HG02852 (cell line): ENCODE measurements around the gene S1PR3.

Experiments used
- ATAC-seq: cut with Tn5 transposase; IDR thresholded peaks from one replicate; pipeline ENCODE4 v1.9.1; 2021; ENCODE audit warnings: mild to moderate bottlenecking, moderate library complexity; ENCODE audit not compliant: unreplicated experiment

S1PR3 gene

DNA sequence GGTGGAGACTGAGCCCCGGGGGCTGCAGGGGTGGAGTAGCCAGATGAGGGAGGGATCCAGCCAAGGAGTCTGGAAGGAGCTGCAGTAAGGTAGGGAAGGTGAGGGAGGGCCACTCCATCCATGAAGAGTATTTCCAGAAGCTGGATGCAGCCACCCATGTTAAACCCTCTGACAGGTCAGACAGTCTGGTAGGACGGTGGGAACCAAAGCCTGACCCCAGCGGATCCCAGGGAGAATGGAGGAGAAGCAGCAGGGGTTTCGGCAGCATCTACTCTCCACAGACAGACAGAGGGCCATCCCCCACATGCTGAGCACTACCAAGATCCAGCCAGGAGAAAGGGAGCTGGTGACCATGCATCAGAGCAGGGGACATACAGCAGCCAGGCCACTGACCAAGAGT, 22.5 kb upstream of the S1PR3 start:
- ATAC-seq, result no peak

DNA sequence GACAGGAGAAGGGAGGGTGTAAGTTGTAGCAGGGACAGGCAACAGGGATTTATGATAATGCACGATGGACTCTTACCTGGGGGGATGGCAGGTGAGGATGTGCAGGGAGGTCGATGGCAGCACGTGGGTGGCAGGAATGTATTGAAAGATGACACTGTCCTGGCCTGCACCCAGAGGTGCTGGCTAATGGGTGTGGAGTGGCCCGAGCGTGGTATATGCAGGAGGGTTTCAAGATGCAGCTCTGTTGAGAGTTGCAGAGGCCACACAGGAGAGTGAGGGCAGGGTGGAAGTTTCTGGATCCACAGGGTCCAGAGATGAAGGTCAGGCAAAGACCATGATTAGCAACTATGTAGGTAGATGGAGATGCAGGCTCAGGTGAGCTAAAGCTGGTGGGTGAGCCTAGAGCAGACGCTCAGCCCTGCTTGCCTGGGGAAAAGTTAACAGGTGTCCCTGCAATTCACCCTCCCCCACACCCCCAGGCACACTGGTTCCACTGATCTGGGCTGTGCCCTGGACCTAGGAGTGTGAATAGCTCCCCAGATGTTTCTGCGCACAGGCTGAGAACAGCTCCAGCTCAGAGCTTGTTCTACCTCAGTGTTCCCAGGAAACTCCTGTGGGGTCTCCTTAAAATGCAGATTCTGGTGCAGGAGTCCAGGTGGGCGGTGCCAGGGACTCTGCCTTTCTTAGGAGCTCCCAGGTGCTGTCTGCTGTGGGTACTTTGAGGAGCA, 21.5 kb upstream of the S1PR3 start:
- ATAC-seq, result no peak

GRCh38 chr9:88971131-88971960, 19.9 kb upstream of the S1PR3 start:
- ATAC-seq, result no peak

DNA sequence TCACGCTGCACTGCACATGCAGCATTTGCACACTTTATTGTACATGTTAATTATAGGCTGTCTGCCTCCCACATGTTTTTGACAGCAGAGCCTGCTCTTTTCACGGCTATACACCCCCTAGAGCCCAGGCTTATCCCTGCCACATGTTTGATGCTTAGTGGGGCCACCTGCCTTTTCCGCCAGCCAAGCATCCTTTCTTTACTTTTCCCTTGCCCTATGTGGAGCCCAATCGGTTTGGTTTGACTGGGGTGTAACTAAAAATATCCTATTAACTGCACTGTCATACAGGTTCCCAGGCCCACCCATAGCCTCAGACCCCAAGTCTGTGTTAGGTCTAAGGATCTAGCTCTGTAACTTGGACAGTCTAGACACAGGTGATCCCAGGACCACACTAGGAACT, 18.9 kb upstream of the S1PR3 start:
- no peak for ATAC-seq

- ATAC-seq, result no peak
Observed at GRCh38 chr9:88973281-88974045, 17.8 kb upstream of the S1PR3 start.

DNA sequence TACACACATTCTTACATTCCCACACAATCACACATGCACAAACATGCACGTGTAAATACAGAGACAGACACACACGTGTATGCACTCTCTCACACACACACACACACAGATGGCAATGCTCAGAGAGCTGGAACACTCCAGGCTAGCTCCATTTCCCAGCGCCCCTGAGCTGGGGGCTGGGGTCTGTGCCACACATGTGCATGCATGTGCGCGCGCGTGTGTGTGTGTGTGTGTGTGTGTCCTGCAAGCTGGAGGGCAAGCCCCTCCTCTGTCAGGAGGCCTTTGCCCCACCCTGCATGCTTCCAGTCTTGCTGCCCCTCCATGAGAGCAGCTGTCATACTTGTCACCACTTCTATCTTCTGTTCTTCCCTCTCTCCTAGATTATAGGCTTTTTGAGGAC, 16.6 kb upstream of the S1PR3 start:
- no peak for ATAC-seq

DNA sequence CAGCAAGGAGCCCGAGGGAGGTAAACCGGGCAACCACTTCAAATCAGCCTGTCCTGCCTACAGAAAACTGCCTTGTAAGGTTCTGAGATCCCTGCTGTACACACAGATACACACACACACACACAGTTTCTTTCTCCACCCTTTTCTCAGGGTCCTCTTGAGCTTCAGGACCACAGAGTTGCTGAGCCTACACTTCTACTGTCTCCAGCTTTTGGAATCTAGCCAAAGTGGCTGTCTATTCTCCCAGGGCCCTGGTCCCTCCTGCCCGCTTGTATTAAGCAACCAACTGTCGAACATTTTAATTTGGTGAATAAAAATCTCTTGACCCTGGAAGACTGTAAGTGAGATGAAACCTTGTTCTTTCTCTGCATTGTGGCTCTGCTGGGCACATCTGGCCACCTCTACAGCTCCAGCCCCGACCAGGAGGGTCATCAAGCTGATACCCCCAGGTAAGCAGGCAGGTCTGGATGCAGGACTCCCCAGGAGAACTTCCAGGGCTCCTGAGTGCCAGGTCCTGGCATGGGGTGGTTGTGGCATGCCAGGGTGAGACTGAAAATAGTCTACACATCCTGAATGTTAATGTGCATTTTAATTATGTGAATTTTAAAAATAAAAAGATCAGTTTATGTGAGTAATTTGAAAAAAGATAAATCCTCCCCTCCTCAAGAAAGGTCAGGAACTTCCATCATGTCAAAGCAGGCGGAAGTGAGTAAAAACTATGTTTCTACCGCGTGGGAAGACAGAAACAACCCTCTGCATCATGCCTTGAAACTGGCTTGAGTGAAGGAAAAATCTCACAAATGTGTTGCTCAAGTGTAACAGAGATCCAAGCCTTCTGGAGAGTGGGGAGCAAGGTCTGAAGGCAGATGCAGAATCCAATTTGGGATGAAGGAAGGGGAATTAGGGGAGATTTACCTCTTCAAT, 15.0 kb upstream of the S1PR3 start:
- no peak for ATAC-seq

- no peak for ATAC-seq
Observed at GRCh38 chr9:88976890-88977257, 14.4 kb upstream of the S1PR3 start.

DNA sequence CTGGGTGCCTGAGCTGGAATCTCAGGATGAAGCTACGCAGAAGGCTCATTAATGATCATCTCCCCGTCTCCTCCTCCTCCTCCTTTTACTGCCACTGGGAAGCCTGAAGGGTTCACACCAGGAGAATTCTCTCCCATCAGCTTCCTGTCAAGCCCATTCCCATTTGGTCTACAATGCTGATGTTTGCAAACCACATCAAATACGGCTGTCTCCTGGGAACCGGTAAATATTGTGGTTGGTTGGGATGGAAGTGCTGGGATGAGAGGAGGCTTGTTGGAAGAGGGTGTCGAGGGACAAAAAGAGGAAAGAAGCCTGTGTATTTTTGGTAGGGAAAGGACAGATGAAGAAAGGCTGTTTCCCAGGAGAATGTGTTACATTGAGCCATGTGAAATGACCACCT, 13.2 kb upstream of the S1PR3 start:
- ATAC-seq, result no peak

GRCh38 chr9:88979021-88979420, 12.2 kb upstream of the S1PR3 start:
- ATAC-seq, result no peak

DNA sequence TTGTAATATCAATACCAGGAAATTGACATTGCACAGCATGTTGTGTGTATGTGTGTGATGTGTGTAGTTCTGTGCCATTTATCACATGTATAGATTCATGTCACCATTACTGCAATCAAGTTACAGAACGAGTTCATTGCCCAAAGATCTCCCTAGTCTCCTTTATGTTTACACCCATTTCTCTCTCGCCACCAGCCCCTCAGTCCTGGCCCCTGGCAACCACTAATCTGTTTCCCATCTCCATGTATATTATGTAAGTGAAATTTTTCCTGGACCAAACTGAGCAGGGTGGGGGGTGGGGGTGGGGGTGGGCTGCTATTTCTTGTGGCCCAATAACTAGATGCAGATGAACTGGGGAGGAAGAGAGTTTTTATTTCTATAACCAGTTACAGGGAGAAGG, 11.5 kb upstream of the S1PR3 start:
- ATAC-seq, result no peak

- no peak for ATAC-seq
Observed at GRCh38 chr9:88980740-88981203, 10.5 kb upstream of the S1PR3 start.

DNA sequence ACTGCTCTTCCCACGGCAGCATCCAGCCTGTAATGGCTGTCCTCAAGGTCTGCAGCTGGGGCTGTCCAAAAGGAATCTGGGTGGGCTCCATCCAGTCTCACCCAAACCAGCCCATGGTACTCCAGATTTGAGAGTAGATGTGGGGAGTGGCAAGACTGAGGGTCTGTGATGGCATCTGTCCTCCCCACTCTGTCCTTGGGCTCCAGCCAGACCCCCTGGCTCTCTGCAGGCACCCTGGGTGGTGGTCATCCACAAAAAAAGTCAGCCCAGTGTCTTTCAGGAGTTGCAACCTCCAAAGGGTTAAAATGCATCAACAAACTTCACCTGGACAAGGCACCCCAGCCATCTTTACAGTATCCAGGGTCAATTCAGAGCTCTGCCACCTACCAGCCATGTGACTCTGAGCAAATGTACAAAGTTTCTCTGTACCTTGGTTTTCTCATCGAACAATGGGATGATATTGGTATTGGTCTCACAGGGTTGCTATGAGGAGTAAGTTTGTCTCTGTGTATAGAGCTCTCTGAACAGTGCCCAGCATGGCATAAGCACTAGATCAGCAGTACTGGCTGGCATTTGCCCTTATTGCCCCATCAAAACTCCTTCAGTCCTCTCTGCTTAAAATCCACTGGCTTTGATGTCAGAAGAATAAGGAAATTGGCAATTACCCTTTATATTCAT, 7.3 kb upstream of the S1PR3 start:
- no peak for ATAC-seq

DNA sequence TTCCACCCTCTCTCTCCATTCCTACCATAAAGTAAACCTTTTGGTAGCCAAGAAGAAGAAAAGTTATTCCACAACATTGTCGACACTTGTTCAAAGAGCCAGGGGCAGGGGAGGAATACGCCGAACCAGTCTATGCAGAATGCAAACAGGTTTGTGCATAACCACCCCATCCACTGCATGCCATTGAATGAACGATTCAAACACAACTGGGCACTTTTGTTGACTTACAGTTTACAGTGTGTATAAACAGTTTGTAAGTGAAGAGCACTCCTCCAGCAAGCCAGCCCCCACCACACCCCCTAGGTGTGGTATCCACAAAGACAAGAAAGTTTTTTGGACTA, 6.8 kb upstream of the S1PR3 start:
- no peak for ATAC-seq

DNA sequence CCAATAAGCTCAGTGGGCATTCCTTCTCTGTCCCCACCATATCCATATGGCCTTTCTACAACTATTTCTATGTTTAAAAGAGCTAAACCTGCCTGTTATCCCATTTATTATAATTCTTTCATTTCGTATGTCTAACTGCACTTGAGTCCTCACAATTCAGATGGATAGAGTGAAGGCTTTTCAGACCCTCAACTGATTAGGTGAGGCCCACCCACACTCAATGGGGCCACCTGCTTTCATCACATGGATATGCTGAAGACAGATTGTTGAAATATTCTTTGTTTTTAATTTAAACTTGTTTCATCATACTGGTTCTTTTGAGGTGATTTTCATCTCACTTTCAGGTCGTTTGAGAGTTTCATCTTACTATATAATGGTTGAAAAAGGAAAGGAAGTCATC, 5.7 kb upstream of the S1PR3 start:
- no peak for ATAC-seq

DNA sequence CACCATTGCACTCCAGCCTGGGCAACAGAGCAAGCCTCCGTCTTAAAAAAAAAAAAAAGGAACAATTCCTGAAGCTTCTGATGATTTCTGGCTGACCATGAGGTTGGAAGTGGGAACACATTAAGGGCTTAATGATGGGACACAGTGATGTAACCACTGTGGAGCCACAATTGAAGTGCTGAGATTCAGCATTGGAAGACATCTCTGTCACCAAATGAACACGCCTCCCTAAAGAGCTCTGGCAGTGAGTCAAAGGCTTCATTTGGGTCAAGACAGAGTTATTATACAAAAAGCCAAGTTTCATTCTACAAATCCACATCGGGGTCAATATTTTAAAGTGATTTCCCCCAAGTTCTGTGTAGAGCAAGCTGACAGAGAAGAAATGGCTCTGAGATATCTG, 4.5 kb upstream of the S1PR3 start:
- ATAC-seq, result no peak

DNA sequence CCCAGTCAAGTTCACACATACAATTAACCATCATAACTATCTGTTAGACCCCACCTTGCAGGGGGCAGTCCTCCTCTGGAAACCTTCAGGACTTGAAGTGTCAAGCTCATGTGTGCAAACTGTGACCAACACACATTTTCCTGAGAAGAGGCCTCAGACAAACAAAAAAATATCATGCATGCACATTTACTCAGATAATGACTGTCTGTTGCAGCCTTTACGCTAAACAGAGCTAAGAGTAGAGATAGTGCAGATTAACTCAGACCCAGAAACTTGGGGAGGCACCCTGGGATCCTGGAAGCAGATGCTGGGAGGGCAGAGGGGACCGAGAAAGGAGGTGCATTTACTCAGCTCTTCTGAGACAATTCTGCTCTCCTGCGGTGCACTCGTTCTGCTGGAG, 3.6 kb upstream of the S1PR3 start:
- ATAC-seq, result no peak

DNA sequence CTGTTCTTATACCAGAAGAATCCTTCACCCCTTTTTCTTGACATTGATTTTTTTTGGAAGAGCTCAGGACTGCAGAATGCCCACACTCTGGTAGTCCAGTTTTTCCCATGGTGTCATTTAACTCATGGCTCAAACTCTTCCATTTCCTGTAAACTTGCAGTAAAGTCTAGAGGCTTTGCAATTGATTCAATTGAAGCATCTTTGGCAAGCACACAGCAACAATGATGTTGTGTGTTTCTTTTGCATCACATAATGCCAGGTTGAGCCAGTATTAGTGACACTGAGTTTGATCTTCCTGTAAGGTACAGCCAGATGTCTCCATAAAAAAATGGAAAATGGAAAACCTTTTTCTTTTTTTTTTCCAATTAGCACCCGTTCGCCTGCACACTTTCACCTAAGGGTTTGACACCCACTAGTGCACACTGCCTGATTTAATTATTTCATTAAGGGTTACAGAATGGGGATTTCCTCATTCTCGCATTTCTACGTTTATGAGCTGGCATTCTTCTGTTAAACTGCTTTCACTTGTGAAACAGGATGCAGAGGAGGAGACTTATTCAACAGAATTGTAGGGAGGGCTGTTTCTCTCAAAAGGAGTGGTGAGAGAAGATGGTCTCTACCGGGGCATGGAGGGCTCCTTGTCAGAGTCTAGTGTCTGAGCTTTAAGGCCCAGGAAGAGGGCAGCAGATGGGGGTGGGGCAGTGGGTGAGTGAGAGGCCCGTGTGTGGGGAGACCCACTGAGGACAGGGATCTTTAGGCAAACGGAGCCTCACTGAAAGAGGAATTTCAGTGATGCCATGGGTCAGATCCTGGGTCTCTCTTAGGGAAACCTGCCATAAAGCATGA, 2.2 kb upstream of the S1PR3 start:
- no peak for ATAC-seq

GRCh38 chr9:88990041-88990728, 1.1 kb upstream of the S1PR3 start:
- ATAC-seq, result no peak
